ENCODE data around the gene ATXN7. TPM values are rescaled to one million over a fixed set of nuclear protein-coding genes. Genes with fewer than 3 reads are reported as not detected.

ATXN7 gene
- total RNA-seq, 1 donor from 2014 or later = 46.7 TPM

DNA sequence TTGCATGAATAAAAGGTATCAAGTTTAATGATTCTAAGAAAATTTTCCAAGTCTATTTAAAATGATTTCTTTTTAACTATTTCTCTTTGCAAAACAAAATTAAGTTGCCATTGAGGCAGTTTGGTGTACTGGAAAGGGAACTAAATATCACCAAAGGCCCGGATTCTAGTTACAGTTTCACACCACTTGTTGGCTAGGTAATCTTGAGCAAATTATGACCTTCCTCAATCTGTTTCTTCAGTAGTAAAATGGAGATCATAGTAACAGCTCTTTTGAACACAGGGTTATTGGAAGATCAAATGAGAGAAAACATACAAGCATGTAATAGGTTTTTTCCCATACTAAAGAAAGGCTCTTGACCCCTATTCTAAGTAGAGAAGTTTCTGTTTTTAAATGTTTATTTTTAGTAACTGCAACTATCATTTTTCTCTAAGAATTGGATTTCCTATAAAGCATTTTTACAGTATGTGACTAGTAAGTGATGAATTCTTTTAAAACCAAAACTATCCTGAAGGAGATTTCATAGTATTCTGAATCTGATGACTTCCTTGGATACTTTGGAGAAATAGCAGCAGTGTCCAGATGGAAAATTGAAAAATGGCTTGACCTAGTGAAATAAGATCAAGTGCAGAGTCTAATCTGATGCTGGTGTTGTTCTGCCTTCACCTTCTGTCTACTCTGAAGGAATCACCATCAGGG lies 32.8 kb downstream of the ATXN7 start:
- ChIA-PET CTCF (no interaction called here), POLR2A (no interaction called here)
- no peak overlapping the region for H3K4me3 Mint-ChIP-seq
- DNase-seq (no peak), ATAC-seq (ENCODE audit: low read depth) (no peak)
- no peaks in the 10 kb centered on the region for H3K27me3 Mint-ChIP-seq
- H3K4me1 Mint-ChIP-seq = peaks cover 48% of the 10 kb centered on the region
- no peaks in the 10 kb centered on the region for H3K9me3 Mint-ChIP-seq
- no peak overlapping the region for H3K27ac Mint-ChIP-seq
- TF ChIP-seq, protein P1, sequence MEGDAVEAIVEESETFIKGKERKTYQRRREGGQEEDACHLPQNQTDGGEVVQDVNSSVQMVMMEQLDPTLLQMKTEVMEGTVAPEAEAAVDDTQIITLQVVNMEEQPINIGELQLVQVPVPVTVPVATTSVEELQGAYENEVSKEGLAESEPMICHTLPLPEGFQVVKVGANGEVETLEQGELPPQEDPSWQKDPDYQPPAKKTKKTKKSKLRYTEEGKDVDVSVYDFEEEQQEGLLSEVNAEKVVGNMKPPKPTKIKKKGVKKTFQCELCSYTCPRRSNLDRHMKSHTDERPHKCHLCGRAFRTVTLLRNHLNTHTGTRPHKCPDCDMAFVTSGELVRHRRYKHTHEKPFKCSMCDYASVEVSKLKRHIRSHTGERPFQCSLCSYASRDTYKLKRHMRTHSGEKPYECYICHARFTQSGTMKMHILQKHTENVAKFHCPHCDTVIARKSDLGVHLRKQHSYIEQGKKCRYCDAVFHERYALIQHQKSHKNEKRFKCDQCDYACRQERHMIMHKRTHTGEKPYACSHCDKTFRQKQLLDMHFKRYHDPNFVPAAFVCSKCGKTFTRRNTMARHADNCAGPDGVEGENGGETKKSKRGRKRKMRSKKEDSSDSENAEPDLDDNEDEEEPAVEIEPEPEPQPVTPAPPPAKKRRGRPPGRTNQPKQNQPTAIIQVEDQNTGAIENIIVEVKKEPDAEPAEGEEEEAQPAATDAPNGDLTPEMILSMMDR (IDR thresholded peaks at IDR 0.05) = no peak
- intact Hi-C loops (cut with micrococcal nuclease) = loop anchor here (2.0 kb wide), 2 partner anchors 16 to 28 kb away; partner anchors contain the start of gene SCAANT1
- H3K36me3 Mint-ChIP-seq (ENCODE audit: low read depth) = peaks cover 41% of the 10 kb centered on the region

DNA sequence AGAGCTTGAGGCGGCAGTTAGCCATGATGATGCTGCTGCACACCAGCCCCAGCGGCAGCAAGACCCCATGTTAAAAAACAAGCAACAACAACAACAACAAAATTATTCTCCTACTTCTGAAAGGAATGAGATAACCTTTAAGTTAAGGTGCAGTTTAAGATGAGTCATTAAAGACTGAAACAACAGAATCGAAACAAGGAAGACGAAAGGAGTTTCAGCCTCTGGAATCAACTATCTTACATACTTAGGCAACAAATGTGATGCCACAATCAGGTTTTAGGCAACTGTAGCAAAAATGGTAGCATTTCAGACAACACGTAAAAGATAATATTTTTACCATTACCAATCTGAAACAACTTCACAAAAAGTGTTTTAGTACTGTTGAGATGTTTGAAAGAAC lies 36.3 kb downstream of the ATXN7 start:
- Mint-ChIP-seq H3K27me3 (no peaks in the 10 kb centered on the region), H3K36me3 (ENCODE audit: low read depth) (peaks cover 46% of the 10 kb centered on the region), H3K4me1 (peaks cover 25% of the 10 kb centered on the region), H3K27ac (no peak overlapping the region), H3K4me3 (no peak overlapping the region), H3K9me3 (no peaks in the 10 kb centered on the region)
- DNase-seq = no peak
- ChIA-PET CTCF (no interaction called here), POLR2A (no interaction called here)
- intact Hi-C loops (cut with micrococcal nuclease) = no loop called here
- no peak for ATAC-seq (ENCODE audit: low read depth)
- TF ChIP-seq, protein P1 (IDR thresholded peaks at IDR 0.05) = no peak

DNA sequence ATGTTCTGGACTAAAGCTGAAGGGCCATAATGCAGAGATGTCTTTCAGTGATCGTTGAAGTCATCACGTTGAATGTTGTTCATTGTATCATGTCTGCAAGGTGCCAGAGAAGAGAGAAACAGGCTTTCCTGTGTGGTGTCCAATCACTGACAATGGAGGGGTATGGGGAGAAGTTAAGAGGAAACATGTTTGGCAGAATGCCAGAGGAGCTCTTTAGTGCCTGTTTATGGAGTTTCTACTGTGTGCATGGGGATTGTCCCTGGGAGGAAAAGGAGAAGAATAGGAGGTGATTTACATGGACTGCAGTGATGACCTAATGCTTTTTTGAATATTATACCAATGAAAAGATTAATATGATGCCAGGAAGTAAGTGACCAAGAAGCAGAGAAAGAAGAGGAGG lies 36.8 kb downstream of the ATXN7 start:
- intact Hi-C loops (cut with micrococcal nuclease) = no loop called here
- Mint-ChIP-seq H3K27ac (no peak overlapping the region), H3K36me3 (ENCODE audit: low read depth) (peaks cover 47% of the 10 kb centered on the region), H3K4me3 (no peak overlapping the region), H3K4me1 (peaks cover 21% of the 10 kb centered on the region), H3K9me3 (no peaks in the 10 kb centered on the region), H3K27me3 (no peaks in the 10 kb centered on the region)
- POLR2A ChIA-PET = no interaction called here
- CTCF ChIA-PET = no interaction called here
- no peak for ATAC-seq (ENCODE audit: low read depth)
- DNase-seq = no peak
- TF ChIP-seq, protein P1 (IDR thresholded peaks at IDR 0.05) = no peak

DNA sequence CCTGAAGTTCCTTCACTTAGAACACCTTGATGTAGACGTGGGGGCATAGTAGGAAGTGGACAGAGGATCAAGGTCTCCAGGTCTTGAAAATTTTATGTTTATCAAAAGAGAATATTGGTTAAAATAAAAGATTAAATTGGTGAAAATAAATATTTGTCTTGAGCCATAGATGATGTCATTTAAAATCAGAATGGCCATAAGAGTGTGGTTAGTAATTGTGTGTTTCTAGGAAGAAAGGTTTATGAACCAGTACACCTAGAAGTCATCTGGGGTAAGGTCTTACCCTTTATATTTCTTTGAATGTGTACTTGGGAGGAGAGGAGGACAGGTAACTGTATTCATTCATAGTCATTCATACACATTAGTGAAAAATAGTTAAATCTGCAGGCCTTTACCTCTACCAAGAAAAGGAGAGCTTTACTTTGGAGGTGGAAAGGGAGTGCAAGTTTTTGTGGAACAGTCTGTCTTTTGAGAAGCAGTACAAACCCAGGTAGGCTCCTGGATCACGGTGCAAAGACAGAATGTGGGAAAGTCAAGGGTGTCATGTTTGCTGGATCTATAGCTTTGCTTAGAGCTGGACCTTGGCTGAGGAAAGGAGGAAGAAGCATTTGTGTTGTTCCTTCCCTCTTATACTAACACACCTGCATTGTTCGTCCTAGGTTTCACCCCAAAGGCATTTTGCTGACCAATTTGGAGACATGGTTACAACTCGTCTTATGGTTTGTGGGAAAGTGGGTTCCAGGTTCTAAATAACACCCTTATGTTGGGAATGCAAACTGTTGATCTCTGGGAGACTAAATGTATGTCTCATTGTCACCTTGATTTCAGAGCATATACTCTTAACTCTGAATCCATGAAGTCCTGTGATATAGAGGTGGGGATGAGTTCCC lies 42.3 kb downstream of the ATXN7 start:
- H3K4me1 Mint-ChIP-seq = peaks cover 18% of the 10 kb centered on the region
- no peaks in the 10 kb centered on the region for H3K9me3 Mint-ChIP-seq
- intact Hi-C loops (cut with micrococcal nuclease) = no loop called here
- DNase-seq (no peak), ATAC-seq (ENCODE audit: low read depth) (no peak)
- H3K36me3 Mint-ChIP-seq (ENCODE audit: low read depth) = peaks cover 26% of the 10 kb centered on the region
- no peak overlapping the region for H3K4me3 Mint-ChIP-seq
- H3K27ac Mint-ChIP-seq = no peak overlapping the region
- H3K27me3 Mint-ChIP-seq = no peaks in the 10 kb centered on the region
- TF ChIP-seq, protein P1 (IDR thresholded peaks at IDR 0.05) = no peak
- ChIA-PET POLR2A (no interaction called here), CTCF (no interaction called here)

DNA sequence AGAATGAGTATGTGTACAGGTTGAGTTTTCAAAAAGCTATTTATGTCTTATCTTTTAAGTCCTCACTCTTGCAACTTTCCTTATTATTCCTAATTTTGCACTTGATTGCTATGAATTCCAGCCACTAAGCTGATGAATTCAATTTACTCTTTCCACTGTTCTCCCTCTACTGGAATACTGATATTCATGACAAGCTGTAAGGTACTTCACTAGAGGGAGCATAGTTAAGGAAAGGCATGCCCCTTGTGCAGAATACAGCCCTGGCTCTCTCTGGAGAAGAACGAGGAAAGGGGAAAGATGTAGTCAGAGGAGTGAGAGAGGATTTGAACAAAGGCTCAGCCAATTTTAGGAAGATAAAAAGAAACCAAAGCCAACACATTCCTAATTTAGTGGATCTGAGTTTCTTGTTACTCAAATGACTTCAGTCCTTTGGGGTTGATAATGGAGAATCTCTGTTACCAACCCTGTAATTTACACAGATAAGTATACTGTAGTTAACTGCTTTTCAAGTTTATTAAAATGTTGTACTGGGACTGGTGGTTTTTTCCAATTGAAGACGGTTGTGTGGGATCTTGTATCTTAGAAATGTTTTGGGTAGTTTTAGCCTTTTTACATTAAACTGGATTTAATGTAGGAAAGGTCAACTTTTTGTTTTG lies 44.5 kb downstream of the ATXN7 start:
- ATAC-seq (ENCODE audit: low read depth) (no peak), DNase-seq (no peak)
- H3K4me1 Mint-ChIP-seq = peaks cover 29% of the 10 kb centered on the region
- H3K9me3 Mint-ChIP-seq = no peaks in the 10 kb centered on the region
- TF ChIP-seq, protein P1 (IDR thresholded peaks at IDR 0.05) = no peak
- H3K36me3 Mint-ChIP-seq (ENCODE audit: low read depth) = peaks cover 16% of the 10 kb centered on the region
- ChIA-PET POLR2A (interaction anchor here (0.7 kb wide), 1 partner anchor 45 kb away, joined by 3 read pairs; the partner anchor contains the start of genes ATXN7 and THOC7), CTCF (interaction anchor here (0.6 kb wide), 1 partner anchor 23 kb away, joined by 3 read pairs; no protein-coding TSS in a partner anchor)
- no peak overlapping the region for H3K4me3 Mint-ChIP-seq
- H3K27me3 Mint-ChIP-seq = no peaks in the 10 kb centered on the region
- no peak overlapping the region for H3K27ac Mint-ChIP-seq
- intact Hi-C loops (cut with micrococcal nuclease) = no loop called here
